ENCODE data around the gene SERPINH1.
A peak's percentile ranks its signal among the peaks of the same experiment; 100 is the strongest.
"Not testable (repeated sequence)": the region's sequence is repeated elsewhere in the genome, so short reads cannot be mapped to it uniquely, and the experiment has no call there.

SERPINH1 gene

GRCh38 chr11:75582506-75582894 lies 20.4 kb downstream of the SERPINH1 start:
- Histone ChIP-seq H3K4me3 (replicated peaks; ENCODE audit: insufficient read depth, low read length) (no peak overlapping the region), H3K27ac (replicated peaks) (no peak overlapping the region)
- no peak for TF ChIP-seq SPI1 (IDR thresholded peaks at IDR 0.05; ENCODE audit: borderline replicate concordance, low read depth)
- no peak for TF ChIP-seq REST (IDR thresholded peaks at IDR 0.05; ENCODE audit: insufficient replicate concordance, low read depth)
- TF ChIP-seq GABPA (IDR thresholded peaks at IDR 0.05; ENCODE audit: low read depth): no peak
- TF ChIP-seq, protein P1, sequence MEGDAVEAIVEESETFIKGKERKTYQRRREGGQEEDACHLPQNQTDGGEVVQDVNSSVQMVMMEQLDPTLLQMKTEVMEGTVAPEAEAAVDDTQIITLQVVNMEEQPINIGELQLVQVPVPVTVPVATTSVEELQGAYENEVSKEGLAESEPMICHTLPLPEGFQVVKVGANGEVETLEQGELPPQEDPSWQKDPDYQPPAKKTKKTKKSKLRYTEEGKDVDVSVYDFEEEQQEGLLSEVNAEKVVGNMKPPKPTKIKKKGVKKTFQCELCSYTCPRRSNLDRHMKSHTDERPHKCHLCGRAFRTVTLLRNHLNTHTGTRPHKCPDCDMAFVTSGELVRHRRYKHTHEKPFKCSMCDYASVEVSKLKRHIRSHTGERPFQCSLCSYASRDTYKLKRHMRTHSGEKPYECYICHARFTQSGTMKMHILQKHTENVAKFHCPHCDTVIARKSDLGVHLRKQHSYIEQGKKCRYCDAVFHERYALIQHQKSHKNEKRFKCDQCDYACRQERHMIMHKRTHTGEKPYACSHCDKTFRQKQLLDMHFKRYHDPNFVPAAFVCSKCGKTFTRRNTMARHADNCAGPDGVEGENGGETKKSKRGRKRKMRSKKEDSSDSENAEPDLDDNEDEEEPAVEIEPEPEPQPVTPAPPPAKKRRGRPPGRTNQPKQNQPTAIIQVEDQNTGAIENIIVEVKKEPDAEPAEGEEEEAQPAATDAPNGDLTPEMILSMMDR (IDR thresholded peaks at IDR 0.05; ENCODE audit: insufficient read depth, low read length): no peak
- TF ChIP-seq POLR2AphosphoS5 (IDR thresholded peaks at IDR 0.05; ENCODE audit: low read depth): no peak

GRCh38 chr11:75582895-75583717 lies 21.1 kb downstream of the SERPINH1 start:
- DNase-seq (ENCODE audit: low read depth in 1 of 2, low spot score in 1 of 2): no peak
- peak overlapping the region; percentile 43 for H3K4me3 ChIP-seq (replicated peaks; ENCODE audit: insufficient read depth, low read length)
- no peak overlapping the region for H3K27ac ChIP-seq (replicated peaks)
- TF ChIP-seq POLR2AphosphoS5 (IDR thresholded peaks at IDR 0.05; ENCODE audit: low read depth) (no peak), GABPA (IDR thresholded peaks at IDR 0.05; ENCODE audit: low read depth) (no peak), SPI1 (IDR thresholded peaks at IDR 0.05; ENCODE audit: borderline replicate concordance, low read depth) (no peak), REST (IDR thresholded peaks at IDR 0.05; ENCODE audit: insufficient replicate concordance, low read depth) (no peak)
- TF ChIP-seq, protein P1 (IDR thresholded peaks at IDR 0.05; ENCODE audit: insufficient read depth, low read length): no peak
- H3K27me3 ChIP-seq (ENCODE audit: insufficient read depth, poor library complexity, severe bottlenecking): peaks cover 27% of the 10 kb centered on the region

More at GRCh38 chr11:75582506-75582894, 20.4 kb downstream of the SERPINH1 start:
- peaks cover 27% of the 10 kb centered on the region for H3K27me3 ChIP-seq (ENCODE audit: insufficient read depth, poor library complexity, severe bottlenecking)
- no peak for DNase-seq (ENCODE audit: low read depth in 1 of 2, low spot score in 1 of 2)

GRCh38 chr11:75583718-75584658 lies 21.9 kb downstream of the SERPINH1 start:
- Histone ChIP-seq H3K4me3 (replicated peaks; ENCODE audit: insufficient read depth, low read length) (peak overlapping the region; percentile 43), H3K27ac (replicated peaks) (no peak overlapping the region), H3K27me3 (ENCODE audit: insufficient read depth, poor library complexity, severe bottlenecking) (peaks cover 27% of the 10 kb centered on the region)
- TF ChIP-seq SPI1 (IDR thresholded peaks at IDR 0.05; ENCODE audit: borderline replicate concordance, low read depth): no peak
- TF ChIP-seq GABPA (IDR thresholded peaks at IDR 0.05; ENCODE audit: low read depth): no peak
- TF ChIP-seq POLR2AphosphoS5 (IDR thresholded peaks at IDR 0.05; ENCODE audit: low read depth): no peak
- TF ChIP-seq REST (IDR thresholded peaks at IDR 0.05; ENCODE audit: insufficient replicate concordance, low read depth): no peak
- TF ChIP-seq, protein P1 (IDR thresholded peaks at IDR 0.05; ENCODE audit: insufficient read depth, low read length): no peak
- no peak for DNase-seq (ENCODE audit: low read depth in 1 of 2, low spot score in 1 of 2)

GRCh38 chr11:75584659-75585292 lies 22.7 kb downstream of the SERPINH1 start:
- not testable (repeated sequence) for H3K27ac ChIP-seq (replicated peaks); H3K4me3 ChIP-seq (replicated peaks; ENCODE audit: insufficient read depth, low read length)
- H3K27me3 ChIP-seq (ENCODE audit: insufficient read depth, poor library complexity, severe bottlenecking): peaks cover 22% of the 10 kb centered on the region

More at GRCh38 chr11:75584659-75585292, 22.7 kb downstream of the SERPINH1 start:
- not testable (repeated sequence) for DNase-seq (ENCODE audit: low read depth in 1 of 2, low spot score in 1 of 2)

Data from HL-60 (cell line).